LNCaP clone FGC (cell line): ENCODE measurements around the gene PWWP2B.

Source experiments
- DNase-seq: peaks from one replicate; pipeline ENCODE4 v3.0.0-alpha.2; 2011; ENCODE audit warnings: low read depth
- H3K4me3 ChIP-seq: 2 replicates; pipeline ENCODE4 v1.5.1; 2011; ENCODE audit warnings: mild to moderate bottlenecking, low read depth, low read length, control low read depth
- TF ChIP-seq, protein P1 (sequence below): IDR thresholded peaks from 2 replicates; pipeline ENCODE4 v1.5.1; 2012; ENCODE audit warnings: mild to moderate bottlenecking; ENCODE audit not compliant: control insufficient read depth, insufficient read depth; ENCODE audit errors: extremely low read depth

PWWP2B gene

DNA sequence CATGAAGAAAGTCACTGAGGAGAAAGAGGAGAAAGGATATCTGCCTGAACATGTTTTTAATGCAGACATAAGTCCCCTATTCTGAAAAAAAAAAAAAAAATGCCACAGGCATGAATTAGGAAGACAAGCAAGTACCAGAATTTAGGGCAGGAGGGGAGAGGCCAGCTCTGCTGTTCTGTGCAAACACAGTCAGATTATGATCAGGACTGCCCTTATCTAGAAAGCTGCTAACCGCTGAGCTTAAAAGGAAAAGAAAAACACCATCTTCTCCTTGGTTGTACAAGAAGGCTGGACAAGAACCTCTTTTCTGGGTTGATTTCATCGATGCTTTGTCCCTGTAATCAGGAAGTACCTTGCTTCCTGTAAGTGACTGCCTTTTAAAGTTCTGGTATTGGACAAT is 15.3 kb upstream of the PWWP2B start:
- no peak for DNase-seq
- TF ChIP-seq, protein P1, sequence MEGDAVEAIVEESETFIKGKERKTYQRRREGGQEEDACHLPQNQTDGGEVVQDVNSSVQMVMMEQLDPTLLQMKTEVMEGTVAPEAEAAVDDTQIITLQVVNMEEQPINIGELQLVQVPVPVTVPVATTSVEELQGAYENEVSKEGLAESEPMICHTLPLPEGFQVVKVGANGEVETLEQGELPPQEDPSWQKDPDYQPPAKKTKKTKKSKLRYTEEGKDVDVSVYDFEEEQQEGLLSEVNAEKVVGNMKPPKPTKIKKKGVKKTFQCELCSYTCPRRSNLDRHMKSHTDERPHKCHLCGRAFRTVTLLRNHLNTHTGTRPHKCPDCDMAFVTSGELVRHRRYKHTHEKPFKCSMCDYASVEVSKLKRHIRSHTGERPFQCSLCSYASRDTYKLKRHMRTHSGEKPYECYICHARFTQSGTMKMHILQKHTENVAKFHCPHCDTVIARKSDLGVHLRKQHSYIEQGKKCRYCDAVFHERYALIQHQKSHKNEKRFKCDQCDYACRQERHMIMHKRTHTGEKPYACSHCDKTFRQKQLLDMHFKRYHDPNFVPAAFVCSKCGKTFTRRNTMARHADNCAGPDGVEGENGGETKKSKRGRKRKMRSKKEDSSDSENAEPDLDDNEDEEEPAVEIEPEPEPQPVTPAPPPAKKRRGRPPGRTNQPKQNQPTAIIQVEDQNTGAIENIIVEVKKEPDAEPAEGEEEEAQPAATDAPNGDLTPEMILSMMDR = no peak
- no peak overlapping the region for H3K4me3 ChIP-seq

DNA sequence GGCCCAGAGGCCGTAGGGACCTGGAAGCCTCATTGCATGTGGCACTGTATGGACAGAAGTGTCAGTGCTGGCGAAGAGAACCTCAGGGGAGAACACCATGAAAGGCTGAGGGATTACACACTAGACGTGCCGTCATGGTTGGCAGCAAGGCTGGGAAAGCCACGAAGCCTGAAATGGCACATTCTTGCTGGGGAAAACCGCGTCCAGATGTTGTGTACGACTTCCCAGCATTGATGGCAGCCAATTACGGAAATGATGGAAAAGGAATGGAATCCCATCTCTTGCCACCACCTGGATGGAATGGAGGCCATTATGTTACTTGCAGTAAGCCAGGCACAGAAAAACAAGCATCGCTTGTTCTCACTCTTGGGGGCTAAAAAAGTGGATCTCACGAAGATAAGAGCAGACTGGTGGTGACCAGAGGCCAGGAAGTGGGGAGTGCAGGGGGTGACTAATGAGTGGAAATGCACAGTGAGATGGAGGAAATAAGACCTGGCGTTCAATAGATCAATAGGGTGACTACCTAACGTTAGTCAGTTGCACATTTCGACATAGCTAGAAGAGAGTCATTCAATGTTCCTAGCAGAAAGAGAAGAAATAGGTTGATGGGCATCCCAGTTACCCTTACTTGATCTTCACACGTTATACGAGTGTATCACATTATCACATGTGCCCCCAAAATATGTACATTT is 14.6 kb upstream of the PWWP2B start:
- TF ChIP-seq, protein P1 = no peak
- no peak overlapping the region for H3K4me3 ChIP-seq
- DNase-seq = no peak

DNA sequence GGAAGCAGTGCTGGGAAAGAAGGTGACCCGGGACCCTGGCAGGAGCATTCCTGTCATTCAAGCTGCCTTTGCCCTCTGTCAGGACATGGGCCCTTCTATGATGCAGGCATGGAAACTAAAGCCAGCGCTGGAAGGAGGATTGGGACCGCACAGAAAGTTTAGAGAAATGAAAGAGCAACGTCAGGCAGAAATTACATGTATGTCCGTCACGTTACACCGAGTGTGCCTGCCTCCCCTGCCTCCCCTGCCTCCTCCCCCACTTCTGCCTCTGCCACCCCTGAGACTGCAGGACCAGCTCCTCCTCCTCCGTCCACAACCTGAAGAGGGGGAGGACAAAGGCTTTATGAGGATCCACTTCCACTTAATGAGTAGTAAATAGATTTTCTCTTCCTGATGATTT is 13.9 kb upstream of the PWWP2B start:
- TF ChIP-seq, protein P1 = no peak
- no peak for DNase-seq
- H3K4me3 ChIP-seq = no peak overlapping the region

DNA sequence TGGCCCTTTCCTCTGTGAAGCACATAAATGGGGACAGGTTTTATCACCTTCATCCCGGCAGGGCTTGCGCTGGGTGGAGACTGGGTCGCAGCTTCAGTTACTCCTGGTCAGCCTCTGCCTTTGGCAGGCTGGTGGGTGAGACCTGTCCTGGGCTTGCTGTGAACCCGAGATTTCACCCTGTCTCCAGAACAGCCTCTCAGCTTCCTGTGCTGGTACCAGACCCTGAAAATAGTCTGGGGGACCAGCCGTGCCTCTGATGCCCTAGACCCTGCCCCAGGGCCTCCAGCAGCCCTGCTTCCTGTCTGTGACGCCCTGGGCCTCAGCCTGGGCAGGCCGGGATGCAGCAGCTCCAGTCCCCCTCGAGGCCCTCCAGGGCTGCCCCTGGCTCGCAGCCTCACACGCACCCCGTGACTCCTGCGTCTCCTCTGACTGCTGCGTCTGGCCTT is 13.2 kb upstream of the PWWP2B start:
- DNase-seq = no peak
- TF ChIP-seq, protein P1 = no peak
- no peak overlapping the region for H3K4me3 ChIP-seq

DNA sequence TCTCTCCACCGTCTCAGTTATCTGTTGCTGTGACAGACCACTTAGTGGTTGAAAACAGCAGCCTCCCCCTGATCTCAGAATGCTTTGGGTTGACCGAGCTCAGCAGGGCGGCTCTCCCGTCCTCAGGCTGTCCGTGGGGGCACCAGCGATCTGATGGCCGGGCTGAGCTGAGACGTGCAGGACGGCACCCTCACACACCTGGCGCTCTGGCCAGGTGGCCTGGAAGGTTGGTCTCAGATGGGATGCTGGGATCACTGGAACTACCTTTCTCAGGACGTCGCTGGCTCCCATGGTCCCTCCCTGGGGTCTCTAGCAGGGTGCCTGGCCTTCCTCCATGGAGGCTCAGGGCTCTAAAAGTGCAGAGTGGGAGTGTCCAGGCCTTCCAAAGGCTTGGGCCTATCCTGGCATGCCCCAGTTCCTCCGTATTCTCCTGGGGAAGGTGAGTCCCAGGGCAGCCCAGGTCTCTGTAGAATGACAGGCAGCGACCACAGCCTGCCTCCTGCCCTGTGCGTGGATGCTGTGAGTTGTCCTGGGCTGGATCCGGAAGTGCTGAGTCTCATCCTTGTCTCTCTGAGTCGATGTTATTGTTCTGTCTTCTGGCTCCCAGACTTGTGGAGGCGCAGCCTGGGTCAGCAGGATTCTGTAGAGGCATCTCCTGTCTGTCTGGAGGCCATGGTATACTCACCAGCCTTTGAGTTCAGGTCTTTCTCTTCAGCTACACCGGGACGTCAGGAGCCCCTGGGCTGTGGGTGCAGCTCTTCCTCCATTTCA is 12.2 kb upstream of the PWWP2B start:
- TF ChIP-seq, protein P1 = no peak
- DNase-seq = no peak
- no peak overlapping the region for H3K4me3 ChIP-seq

DNA sequence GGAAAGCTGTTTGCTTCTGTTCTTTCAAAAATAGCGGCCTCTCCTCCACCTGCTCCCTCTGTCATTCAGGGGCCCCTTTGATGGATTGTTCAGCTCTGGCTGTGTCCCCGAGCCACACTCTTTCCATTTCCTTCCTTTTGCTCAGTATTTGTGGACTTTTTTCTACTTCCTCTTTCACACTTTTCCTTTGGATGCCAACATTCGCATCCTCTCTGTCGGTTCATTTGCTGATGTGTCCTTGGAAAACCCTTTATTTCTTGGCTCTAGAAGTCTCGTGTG is 11.7 kb upstream of the PWWP2B start:
- TF ChIP-seq, protein P1 = no peak
- no peak for DNase-seq
- no peak overlapping the region for H3K4me3 ChIP-seq
